AG10803 (cell line): ENCODE data around the gene PRDM10.
"Not testable (repeated sequence)": the region's sequence is repeated elsewhere in the genome, so short reads cannot be mapped to it uniquely, and the experiment has no call there.

Experiments
- DNase-seq: peaks from one replicate; pipeline ENCODE4 v3.0.0; 2010; ENCODE audit warnings: low read depth
- H3K4me3 ChIP-seq: 2 replicates; pipeline ENCODE4 v1.5.1; 2011; ENCODE audit warnings: mild to moderate bottlenecking, low read length, control low read depth
- TF ChIP-seq, protein P1 (sequence below): conservative IDR thresholded peaks from 2 replicates; pipeline ENCODE4 v1.5.1; 2011; ENCODE audit warnings: mild to moderate bottlenecking, low read length, control low read depth, inconsistent platforms

Gene PRDM10

DNA sequence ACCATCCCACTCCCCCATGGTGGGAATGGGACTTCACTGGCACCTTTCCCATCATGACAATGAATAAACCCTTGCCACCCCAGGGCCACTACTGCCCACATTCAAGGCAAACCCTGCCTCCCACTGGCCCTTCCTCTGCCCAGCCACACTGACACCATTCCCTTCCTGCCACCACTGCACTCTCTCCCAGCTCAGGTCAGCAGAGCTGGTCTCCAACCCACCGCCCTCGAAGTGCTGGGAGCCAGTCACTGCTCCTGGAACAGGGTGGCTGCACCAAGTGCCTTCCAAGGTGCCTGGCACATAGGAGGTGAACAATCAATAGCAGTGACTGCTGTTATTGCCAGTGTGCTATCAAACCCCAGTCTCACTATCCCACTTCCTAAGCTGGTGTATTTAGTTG is 27.1 kb downstream of the PRDM10 start:
- no peak for DNase-seq
- no peak overlapping the region for H3K4me3 ChIP-seq
- TF ChIP-seq, protein P1, sequence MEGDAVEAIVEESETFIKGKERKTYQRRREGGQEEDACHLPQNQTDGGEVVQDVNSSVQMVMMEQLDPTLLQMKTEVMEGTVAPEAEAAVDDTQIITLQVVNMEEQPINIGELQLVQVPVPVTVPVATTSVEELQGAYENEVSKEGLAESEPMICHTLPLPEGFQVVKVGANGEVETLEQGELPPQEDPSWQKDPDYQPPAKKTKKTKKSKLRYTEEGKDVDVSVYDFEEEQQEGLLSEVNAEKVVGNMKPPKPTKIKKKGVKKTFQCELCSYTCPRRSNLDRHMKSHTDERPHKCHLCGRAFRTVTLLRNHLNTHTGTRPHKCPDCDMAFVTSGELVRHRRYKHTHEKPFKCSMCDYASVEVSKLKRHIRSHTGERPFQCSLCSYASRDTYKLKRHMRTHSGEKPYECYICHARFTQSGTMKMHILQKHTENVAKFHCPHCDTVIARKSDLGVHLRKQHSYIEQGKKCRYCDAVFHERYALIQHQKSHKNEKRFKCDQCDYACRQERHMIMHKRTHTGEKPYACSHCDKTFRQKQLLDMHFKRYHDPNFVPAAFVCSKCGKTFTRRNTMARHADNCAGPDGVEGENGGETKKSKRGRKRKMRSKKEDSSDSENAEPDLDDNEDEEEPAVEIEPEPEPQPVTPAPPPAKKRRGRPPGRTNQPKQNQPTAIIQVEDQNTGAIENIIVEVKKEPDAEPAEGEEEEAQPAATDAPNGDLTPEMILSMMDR, result no peak

DNA sequence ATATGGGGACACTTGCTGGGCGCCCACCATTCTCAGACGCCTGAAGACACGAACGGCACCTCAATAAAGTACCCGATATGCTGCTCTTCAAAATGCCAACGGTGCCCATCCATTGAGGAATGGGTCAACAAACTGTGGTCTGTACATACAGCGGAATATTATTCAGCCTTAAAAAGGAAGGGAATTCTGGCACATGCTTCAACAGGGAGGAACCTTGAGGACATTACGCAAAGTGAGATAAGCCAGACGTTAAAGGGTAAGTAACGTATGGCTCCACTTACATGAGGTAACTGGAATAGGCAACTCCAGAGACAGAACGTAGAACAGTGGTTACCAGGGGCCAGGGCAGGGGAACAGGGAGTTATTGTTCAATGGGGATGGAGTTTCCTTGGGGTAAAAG is 28.0 kb downstream of the PRDM10 start:
- TF ChIP-seq, protein P1, result no peak
- no peak overlapping the region for H3K4me3 ChIP-seq
- DNase-seq, result no peak

DNA sequence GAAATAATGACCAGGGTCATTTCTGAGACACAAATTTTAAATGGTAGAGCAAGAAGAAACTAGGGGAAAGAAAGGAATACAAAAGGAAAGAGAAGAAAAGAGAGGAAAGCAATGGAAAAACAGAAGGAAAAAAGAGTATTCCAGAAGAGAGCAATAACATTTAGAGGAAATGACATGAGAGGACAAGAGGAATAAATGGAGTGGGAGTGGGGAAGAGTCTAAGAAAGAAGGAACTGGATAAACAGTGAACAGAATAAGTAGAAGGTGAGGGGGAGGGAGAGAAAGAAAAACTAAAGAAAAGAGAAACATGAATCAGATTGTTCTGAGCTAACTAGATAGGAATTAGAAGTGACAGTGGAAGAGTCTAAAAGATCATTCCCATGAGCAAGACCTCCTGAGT is 28.4 kb downstream of the PRDM10 start:
- H3K4me3 ChIP-seq, result no peak overlapping the region
- DNase-seq, result no peak
- TF ChIP-seq, protein P1, result no peak

DNA sequence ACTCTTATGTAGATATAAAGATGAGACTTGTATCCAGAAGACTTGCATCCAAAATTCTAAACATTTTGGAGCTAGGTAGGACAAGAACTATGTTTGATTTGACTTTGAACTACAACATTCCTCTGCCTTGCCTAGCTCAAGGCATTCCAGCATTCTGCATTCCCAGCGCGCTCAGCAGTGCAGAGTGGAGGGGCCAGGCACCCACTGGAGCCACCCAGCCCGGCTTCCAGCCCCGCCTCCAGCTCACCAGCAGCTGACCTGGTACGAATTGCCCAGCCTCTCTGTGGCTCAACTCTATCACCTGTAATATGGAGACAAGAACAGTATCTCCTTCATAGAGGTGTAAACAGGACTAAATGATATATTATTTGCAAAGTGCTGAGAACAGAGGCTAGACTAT is 28.8 kb downstream of the PRDM10 start:
- DNase-seq, result no peak
- TF ChIP-seq, protein P1, result no peak
- no peak overlapping the region for H3K4me3 ChIP-seq

DNA sequence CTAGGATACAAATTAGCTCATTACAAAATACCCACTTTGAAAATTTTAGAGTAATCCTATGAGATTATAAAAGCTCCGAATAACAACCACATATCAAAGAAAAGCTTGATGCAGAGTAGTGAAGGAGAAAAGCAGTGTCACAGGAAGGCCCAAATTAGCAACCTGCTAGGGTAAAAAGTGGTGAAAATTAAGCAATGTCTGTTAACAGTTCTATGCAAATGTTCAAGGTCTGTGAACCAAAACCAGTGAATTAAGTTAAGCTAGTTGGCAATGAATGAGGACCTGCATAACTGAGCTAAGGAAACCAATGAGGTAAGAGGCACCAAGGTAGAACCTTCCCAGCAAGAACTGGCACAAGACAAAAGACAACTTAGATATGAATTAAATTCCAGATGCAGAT is 29.6 kb downstream of the PRDM10 start:
- no peak overlapping the region for H3K4me3 ChIP-seq
- DNase-seq, result no peak
- TF ChIP-seq, protein P1, result no peak

DNA sequence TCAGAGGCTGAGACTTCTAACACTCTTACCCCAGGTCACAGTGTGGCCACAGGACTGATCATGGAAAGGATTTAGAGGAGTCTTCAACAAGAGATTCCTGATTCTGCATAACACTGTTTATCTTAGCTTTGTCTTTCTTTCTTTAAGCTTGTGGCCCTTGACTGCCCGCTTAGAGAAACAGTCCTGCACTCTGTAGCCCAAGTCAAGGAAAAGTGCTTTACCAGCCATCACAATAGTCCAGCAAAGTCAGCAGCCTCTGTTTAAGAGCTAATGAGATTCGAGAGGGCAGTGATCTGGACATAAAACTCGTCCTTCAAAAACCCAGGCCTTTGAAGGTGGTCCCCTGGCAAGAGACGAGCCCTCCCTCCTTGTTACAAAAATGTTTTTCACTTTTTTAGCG is 30.0 kb downstream of the PRDM10 start:
- H3K4me3 ChIP-seq, result no peak overlapping the region
- TF ChIP-seq, protein P1, result no peak
- no peak for DNase-seq

DNA sequence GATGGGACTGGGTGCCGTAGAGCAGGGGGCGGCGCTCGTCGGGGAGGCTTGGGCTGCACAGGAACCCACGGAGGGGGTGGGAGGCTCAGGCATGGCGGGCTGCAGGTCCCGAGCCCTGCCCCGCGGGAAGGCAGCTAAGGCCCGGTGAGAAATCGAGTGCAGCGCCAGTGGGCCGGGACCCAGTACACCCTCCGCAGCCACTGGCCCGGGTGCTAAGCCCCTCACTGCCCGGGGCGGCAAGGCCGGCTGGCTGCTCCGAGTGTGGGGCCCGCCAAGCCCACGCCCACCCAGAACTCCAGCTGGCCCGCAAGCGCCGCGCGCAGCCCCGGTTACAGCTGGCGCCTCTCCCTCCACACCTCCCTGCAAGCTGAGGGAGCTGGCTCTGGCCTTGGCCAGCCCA is 30.8 kb downstream of the PRDM10 start:
- not testable (repeated sequence) for H3K4me3 ChIP-seq

DNA sequence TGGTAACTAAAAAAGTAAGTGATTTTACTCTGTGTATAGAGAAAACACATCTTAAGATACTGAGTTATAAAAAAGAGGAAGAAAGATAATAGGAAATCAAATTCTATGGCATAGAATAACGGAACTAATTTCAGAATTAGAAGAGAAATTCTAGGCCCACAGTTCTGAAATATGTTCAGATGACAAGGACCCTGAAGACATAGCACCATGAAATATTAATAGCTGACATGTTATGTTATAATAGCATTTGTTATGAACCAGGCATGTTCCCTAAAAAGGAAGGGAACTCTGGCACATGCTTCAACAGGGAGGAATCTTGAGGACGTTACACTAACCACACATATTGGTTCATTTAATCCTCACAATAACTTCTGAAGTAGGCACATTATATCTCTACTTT is 32.7 kb downstream of the PRDM10 start:
- TF ChIP-seq, protein P1, result no peak
- no peak for DNase-seq
- H3K4me3 ChIP-seq, result no peak overlapping the region

More for the DNA sequence above, 30.8 kb downstream of the PRDM10 start:
- not testable (repeated sequence) for DNase-seq
